Stimulated activated CD4-positive, alpha-beta T cell treated with anti-CD3 and anti-CD28 coated beads, Interleukin-4, amount 100 ng/mL, for 48 hours (primary cell): ENCODE data around the gene CXCL8.

ENCODE experiments used
- DNase-seq, 2 donors: peaks; one replicate each; pipeline ENCODE4 v3.0.0-alpha.2; 2020; ENCODE audit warnings: low read depth in 2 of 2

CXCL8 gene

GRCh38 chr4:73718375-73719373 lies 21.7 kb upstream of the CXCL8 start:
- no peak for DNase-seq

GRCh38 chr4:73721435-73721834 lies 18.9 kb upstream of the CXCL8 start:
- DNase-seq: no peak

GRCh38 chr4:73721909-73722308 lies 18.5 kb upstream of the CXCL8 start:
- DNase-seq: no peak

GRCh38 chr4:73723023-73723422 lies 17.3 kb upstream of the CXCL8 start:
- DNase-seq: no peak

- DNase-seq: no peak
Measured at GRCh38 chr4:73723928-73724327, 16.4 kb upstream of the CXCL8 start.

- DNase-seq: no peak
Measured at GRCh38 chr4:73725510-73725909, 14.9 kb upstream of the CXCL8 start.

GRCh38 chr4:73725985-73726384 lies 14.4 kb upstream of the CXCL8 start:
- no peak for DNase-seq

- no peak for DNase-seq
Measured at GRCh38 chr4:73727685-73728084, 12.7 kb upstream of the CXCL8 start.

- no peak for DNase-seq
Measured at GRCh38 chr4:73728091-73728741, 12.2 kb upstream of the CXCL8 start.

GRCh38 chr4:73729534-73730165 lies 10.7 kb upstream of the CXCL8 start:
- DNase-seq: no peak

GRCh38 chr4:73730292-73730691 lies 10.1 kb upstream of the CXCL8 start:
- no peak for DNase-seq

GRCh38 chr4:73730867-73731266 lies 9.5 kb upstream of the CXCL8 start:
- DNase-seq: no peak

GRCh38 chr4:73731968-73732610 lies 8.3 kb upstream of the CXCL8 start:
- DNase-seq: no peak

- DNase-seq: no peak
Measured at GRCh38 chr4:73732759-73733431, 7.5 kb upstream of the CXCL8 start.

GRCh38 chr4:73734530-73735001 lies 5.8 kb upstream of the CXCL8 start:
- DNase-seq: no peak

GRCh38 chr4:73735231-73735630 lies 5.1 kb upstream of the CXCL8 start:
- no peak for DNase-seq

- no peak for DNase-seq
Measured at GRCh38 chr4:73741031-73741749, 821 bp downstream of the CXCL8 start.

- DNase-seq: no peak
Measured at GRCh38 chr4:73741750-73742489, 1.6 kb downstream of the CXCL8 start.

GRCh38 chr4:73742490-73743160 lies 2.3 kb downstream of the CXCL8 start:
- DNase-seq: no peak
